GM19467 (cell line): ENCODE results near the gene IFITM10.

Experiments
- ATAC-seq: cut with Tn5 transposase; IDR thresholded peaks from one replicate; pipeline ENCODE4 v1.9.1; 2021; ENCODE audit warnings: mild to moderate bottlenecking, moderate library complexity; ENCODE audit not compliant: unreplicated experiment

The IFITM10 gene

DNA sequence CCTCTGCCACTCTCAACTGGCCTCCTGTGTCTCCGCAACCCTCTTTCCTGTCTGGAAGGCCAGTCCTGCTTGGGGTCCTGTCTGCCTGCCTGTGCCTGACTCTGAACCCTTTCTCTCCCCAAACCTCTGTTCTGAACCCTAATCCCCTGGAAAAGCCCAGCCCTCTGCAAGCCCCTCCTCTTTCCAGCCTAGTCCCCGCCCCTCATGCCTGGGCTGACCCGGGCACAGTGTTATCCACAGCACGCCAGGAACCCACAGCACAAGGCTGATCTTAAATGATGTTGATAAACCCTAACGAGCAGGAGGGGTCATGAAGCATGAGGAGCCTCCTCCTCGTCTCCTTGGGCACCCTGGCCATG is at the start of gene IFITM10:
Gene IFITM10 (minus strand): TSS at position 115 of the 359 bp plus-strand sequence. CDS start 153 bp downstream, outside the sequence.
- ATAC-seq: no peak

DNA sequence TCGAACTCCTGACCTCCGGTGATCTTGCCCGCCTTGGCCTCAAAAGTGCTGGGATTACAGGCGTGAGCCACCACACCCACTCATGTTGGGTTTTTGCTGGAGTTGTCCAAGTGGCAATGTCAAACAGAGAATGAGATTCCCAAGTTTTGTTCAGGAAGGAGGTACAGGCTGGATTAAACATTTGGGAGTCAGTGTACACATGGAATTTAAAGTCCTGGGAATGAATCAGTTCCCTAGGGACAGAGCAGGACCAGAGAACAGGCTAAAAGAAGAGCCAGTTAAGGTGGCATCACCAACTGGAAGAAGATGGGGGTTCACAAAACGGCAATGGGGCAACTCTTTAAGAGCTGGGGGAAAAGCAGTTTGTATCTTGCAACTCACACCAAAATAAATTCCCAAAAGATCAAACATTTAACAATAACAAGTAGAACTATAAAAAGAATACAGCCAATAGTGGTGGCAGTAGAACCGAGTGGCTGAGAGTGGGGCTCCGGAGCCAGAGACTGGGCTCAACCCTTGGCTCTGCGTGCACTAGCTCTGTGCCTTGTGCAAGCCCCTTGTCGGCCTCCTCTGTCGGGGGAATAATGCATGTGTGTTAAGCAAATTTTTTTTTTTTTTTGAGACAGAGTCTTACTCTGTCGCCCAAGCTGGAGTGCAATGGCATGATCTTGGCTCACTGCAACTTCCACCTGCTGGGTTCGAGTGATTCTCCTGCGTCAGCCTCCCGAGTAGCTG is 47.2 kb upstream of the IFITM10 start:
- no peak for ATAC-seq

DNA sequence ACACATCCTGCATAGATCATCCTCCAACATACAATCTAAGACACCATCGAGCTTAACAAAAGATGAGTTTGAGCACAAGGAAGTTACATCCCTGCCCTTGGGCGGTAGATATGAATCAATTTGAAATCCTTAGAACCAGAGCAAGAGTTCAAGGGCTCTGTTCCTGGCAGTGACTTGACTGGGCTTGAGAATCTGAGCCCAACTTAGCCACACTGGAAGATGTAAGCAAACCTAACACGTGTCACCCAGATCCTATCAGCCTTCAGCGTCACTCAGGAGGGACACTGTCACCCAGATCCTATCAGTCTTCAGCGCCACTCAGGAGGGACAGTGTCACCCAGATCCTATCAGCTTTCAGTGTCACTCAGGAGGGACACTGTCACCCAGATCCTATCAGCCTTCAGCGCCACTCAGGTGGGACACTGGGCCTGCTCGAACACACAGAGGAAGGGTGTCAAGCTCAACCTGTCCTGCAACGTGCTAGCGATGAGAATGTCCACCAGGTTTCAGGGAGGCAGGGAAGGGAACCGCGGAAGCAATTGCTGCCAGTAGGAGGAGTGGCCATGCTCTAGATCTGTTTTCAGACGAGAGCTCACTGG is 46.1 kb upstream of the IFITM10 start:
- ATAC-seq: no peak

DNA sequence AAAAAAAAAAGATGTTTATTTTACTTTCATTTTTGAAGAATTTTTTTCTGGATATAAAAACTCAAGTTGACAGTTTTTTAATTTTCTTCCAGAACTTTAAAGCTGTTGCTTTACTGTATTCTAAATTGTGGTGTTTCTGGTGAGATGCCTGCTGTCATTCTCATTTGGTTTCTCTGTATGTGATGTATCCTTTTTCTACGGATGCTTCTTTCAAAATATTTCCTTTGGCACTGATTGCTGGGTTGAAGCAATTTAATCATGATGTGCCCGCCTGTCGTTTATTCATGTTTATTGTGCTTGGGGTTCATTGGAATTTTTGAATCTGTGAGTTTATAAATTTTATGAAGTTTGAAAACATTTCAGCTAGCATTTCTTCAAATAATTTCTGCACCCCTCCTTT is 42.7 kb upstream of the IFITM10 start:
- no peak for ATAC-seq

DNA sequence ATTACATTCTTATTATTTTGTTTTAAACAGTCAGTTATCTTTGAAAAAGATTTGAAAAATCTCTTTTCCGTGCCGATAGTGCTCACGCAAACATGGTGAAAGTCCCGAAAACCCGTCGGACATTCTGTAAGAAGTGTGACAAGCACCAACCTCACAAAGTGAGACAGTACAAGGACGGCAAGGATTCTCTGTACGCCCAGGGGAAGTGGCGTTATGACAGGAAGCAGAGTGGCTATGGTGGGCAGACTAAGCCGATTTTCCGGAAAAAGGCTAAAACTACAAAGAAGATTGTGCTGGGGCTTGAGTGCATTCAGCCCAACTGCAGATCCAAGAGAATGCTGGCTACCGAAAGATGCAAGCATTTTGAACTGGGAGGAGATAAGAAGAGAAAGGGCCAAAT is 42.1 kb upstream of the IFITM10 start:
- ATAC-seq: no peak

DNA sequence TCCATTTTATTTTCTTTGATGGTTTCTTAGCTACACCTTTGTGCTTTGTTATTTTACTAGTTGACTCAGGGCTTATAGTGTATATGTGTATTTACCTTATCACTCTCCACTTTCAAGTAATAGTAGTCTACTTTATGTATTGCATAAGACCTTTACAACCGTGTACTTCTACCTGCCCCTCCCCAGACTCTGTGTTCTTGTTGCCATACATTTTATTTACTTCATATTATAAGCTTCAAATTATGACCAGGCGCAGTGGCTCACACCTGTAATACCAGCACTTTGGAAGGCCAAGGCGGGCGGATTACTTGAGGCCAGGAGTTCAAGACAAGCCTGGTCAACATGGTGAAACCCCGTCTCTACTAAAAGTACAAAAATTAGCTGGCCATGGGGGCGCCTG is 41.5 kb upstream of the IFITM10 start:
- no peak for ATAC-seq

DNA sequence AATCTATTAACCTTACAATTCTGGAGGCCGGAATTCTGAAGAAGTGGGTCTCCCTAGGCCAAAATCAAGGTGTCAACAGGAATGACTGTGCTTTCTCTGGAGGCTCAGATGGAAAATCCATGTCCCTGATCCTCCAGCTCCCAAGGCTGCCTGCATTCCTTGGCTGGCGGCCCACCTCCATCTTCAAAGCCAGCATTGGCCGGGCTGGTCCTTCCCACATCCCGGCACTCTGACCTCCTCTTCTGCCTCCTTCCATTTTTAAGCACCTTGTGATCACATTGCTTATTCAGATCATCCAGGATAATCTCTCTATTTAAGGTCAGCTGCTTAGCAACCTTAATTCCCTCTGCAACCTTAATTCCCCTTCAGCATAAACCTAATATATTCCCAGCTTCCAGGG is 36.1 kb upstream of the IFITM10 start:
- no peak for ATAC-seq

DNA sequence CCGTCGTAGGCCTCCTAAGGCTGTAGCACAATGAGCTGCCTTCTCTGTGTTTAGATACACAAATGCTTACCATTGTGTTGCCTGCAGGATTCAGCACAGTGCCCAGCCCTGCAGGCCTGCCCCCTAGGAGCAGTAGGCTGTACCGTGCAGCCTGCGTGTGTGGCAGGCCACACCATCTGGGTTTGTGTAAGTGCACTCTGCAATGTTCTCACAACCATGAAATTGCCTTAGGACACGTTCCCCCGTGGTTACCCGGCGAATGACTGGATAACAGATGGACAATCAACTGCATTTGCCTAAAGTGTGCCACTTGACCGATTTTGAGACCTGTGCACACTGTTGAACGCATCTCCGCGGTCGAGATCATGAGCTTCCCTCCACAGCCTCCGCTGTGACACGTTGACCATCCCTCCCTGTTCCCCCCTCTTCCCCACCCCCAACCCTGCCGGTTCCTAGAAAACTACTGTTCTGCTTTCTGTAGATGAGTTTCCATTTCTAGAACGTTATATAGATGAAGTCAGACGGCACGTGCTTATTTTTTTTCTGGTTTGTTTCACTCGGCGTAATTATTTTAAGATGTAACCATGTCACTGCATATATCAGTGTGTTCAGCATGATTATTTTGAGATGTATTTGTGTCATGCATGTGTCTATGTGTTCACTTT is 35.5 kb upstream of the IFITM10 start:
- no peak for ATAC-seq

DNA sequence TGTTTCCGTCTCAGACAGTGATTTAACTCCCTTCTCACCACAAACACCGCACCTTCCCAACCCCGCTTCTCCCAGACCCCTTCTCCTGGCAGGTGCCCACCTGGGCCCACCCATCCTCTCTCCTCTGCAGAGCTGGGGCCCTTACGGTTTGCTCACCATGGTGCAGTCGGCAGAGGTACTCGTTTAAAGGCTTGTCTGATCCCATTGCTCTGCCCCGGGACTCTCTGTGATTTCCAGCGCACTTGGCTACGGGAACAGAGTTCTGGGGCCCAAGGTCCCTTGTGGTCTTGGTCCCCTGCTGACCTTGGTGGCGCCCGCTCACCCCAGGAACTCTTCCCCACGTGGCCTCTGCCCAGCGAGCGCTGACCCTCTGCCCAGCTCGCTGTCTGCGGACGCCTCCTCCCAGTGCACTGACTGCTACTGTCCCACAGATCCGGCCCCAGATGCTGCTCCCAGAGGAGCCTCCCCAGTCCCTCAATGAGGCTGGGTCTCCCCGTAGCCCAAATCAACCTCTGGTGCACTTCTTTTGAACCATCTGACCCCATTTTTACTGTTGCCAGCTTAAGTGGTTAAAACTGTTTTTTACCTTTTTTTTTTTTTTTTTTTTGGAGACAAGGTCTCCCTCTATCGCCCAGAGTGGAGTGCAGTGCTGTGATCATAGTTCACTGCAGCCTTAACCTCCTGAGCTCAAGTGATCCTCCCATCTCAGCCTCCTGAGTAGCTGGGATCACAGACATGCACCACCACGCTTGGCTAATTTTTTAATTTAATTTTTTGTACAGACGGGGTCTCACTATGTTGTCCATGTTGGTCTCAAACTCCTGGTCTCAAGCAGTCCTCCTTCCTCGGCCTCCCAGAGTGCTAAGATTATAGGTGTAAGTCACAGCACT is 34.6 kb upstream of the IFITM10 start:
- ATAC-seq: no peak

DNA sequence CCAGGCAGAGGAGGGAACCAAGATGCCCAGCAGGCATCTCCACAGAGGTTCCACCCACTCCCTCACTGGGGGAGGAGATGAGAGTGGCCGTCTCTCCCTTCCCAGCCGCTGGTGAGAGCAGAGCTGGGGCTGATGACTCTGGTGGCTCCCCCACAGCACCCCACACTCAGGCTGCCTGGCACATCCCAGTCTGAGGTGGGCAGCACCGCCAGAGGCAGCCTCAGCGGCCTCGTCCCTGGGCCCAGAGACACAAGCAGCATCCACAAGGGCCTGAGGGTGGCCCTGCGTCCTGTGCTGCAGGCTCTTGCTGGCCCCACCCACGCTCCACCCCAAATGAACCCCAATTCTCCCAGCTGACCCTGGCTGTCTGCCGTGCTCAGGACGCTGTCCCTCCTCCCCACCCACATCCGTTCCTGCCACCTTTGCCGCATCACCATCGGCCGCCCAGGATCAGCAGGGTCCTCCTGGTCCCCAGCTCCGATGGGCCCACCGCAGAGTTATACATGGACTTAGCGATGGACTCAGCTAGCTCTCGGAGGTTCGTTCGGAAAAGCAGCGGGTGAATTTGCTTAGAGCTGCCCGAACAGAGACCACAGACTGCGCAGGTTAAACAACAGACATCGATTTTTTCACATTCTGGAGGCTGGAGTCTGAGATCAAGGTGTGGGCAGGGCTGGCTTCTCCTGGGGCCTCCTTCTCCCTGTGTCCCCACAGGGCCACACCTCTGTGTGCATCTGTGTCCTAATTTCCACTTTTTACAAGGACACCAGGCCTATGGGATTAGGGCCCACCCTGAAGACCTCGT is 33.5 kb upstream of the IFITM10 start:
- ATAC-seq: no peak

DNA sequence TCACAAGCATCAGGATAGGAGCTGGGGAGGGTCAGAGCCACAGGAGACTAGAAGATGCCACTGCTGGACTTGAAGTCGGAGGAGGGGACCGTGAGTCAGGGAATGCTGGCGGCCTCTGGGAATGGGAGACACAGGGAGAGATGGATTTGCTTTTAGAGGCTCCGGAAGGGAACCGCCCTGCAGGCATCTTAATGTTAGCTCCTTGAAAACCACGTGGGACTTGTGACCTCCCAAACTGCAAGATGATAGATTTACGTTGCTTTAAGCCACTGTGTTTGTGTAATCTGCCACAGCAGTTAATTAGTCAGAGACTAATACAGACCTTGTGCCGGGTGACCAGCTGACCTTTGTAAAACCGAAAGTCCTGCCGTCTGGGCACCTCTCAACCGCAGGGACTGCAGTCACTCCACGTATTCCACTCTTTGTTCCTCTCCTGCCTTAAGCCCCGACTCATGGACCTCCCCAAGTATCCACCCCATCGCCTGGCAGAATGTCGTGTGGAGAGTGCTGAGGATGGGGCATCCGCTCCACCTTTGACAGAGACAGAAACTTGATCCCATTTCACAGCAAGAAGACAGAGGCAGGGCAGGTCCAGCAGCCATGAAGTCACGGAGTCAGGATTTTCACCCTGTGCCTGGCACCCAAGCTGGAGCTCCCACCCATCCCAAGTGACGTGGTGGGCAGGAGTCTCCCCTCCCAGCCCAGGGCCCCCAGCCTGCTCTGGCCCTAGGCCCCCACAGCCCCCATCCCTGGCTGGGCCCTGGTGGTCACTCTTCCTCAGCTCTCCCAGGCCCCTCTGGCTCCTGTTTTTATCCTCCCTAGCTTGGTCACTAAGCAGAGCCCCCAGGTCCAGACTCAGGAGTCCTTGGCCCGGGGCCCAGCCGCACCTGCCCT is 32.7 kb upstream of the IFITM10 start:
- ATAC-seq: no peak

DNA sequence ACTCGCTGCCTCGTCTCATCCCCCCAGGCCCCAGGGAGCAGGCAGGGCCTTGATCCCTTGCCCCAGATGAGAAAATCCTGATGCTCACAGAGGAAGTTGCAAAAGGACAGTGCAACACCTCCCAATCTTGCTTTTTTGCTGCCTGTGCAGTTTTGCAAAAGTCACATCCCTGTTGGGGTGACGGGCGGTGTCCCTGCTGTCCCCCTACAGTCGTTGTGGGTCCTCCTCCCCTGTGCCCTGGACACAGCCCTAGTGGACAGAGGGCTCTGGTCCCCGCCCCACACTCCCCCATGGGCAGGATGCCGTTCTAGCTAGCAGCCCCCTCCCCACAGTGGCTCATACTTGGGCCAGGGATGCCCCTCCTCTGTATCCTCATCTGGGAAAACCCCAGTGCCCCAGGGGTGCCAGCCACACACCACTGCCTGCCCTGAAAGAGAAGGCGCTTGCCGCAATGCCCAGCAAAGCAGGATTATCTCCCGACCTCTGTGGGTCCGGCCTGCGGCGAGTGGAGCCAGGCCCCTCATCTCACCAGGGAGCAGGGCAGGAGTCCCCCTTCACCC is 31.7 kb upstream of the IFITM10 start:
- no peak for ATAC-seq

DNA sequence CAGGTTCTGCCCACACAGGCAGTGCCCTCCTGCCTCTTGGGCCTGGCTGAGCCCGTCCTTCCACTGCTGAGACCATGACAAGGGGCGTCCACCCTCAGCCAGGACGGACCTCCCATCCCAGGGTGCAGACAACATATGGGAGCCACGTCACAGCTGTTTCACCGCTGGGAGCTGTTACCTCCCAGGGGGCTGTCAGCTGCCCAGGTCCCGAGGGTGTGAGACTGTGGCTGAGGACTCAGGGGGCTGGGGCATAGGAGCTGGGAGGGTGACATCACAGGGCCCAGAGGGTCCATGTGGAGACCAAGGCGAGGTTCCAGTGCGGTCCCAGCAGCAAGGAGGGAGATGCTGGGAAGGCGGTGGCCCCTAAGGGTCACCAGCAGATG is 31.2 kb upstream of the IFITM10 start:
- ATAC-seq: no peak

DNA sequence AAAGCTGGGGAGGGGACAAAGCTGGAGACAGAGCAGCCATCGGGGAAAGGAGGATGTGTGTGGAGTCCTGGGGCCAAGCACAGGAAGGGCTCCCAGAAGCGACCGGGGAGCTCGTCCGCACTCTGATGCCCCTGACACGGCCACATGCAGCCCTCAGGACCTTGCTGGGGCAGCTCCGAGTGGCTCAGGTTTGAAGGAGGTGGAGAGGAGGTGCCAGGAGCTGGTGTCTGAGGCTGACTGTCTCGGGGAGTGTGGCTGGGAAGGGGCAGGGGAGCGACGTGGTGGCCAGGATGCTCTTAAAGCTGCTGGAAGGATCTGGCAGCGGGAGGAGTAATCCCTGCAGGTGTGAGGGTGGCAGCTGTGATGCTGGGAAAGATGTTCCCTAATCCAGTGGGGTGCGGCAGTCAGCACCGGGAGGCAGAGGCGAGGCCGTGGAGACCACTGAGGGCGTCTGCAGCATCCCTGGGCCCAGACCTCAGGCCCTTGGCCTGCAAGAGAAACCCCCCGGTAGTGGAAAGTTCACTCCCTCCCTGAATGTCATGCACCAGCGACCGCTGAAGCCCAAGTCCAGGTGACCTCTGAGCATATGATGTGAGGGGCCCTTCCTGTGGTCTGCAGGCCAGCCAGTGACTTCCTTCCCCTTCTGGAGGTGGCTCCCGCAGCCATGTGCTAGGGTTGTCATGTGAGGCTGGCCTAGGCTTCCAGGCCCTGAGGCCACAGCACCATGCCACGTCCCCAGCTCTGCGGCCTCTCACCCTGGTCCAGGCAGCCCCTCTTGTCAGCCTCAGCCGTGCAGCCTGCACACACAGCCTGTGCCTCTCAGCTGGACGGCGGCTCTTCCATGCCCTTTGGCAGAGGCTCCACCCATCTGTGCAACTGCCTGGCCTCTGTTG is 30.6 kb upstream of the IFITM10 start:
- ATAC-seq: no peak

DNA sequence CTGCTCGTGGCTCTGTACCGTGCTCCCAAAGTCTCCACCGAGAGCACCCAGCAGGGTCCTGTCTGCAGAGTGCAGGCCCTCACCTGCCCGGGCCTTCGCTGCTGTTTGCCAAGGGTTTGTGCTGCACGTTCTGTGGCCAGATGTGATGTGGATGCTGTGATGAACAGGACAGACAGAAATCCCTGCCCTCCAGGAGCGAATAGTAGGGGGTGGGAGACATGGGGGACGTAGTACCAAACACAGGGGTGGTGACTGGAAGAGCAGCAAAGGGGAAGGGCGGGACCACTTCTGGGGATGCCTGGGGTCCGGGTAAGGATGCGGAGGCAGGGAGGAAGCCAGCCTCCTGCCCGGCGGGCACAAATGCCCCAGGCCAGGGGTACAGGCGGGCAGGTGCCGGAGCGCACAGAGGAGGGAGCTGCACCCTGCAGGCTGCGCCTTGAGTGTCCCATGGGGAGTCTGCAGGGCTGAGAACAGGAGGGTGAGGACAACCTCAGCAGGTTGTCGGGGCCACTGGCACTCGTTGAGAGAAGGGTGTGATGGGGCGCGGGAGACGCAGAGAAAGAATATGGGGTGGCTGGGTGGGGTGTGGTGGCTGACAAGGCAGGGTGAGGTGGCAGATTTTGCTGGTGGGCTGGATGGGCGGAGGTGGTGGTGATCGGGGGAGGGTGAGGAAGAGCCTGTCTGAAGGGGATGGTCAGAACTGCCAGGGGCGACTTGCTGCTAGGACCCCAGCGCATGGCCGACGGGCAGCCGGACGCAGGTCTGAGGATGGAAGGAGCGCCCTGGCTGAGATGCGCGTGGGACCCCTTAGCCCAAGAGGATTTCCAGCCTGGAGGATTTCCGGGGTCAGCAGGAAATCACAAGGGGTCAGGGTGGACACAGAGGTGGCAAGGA is 29.7 kb upstream of the IFITM10 start:
- ATAC-seq: no peak

DNA sequence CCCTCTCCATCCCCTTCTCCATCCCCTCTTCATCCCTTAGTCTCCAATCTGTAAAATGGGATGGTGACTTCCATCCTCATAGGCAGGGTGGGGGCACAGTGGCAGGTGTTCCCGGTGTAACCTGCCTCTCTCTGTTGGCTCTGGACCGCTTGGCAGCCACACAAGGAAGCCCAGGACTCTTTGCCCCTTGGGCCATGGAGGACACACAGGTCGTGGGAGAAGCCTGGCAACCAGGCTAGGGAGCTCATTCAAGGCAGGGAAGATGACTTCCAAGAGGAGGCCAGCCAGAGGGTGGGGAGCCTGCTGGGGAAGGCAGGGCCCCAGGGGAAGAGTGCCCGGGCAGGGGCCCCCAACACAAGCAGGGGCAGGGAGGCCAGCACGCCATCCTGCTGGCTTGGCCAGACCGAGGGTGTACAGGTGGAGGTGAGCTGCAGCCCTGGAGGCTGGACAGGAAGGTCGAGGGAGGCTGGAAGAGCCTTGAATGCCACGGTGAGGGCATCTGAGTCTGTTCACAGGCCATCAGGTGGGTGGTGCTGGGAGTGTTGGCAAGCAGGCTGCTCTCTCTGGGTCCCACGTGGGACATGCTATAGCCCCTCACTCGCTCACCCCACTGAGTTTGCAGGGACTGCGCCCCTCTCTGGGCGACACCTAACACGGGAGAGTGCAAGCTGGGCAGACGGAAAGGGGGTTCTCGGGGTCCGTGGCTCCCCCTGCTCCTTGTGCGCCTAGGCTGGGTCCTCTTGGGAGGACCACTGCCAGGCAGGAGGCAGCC is 28.8 kb upstream of the IFITM10 start:
- no peak for ATAC-seq
